HEK293 (cell line): ENCODE data around the gene FBH1.

Experiments used
- CTCF ChIA-PET: fragments of 350-600 bp; formaldehyde crosslinking; extraction: SDS; loops from one replicate; lab custom pipeline; 2021; ENCODE audit warnings: antibody characterized with exemption; lab: Yijun Ruan, JAX
- POLR2A ChIA-PET: fragments of 300-600 bp; formaldehyde crosslinking; extraction: SDS; loops from one replicate; lab custom pipeline; 2020; ENCODE audit warnings: antibody characterized with exemption, inconsistent platforms; lab: Yijun Ruan, JAX
- H3K27ac ChIP-seq: fragments of 200-500 bp; sonication (Bioruptor generic); 2 replicates; pipeline ENCODE4 v1.5.1; 2014; ENCODE audit warnings: low read depth, low read length, control low read depth, inconsistent platforms; ENCODE audit errors: extremely low read depth
- H3K36me3 ChIP-seq, 2 experiments: fragments of 200-500 bp in 1 of 2; sonication (Bioruptor generic) in 1 of 2; 1 replicate in 1 of 2; 2 replicates in 1 of 2; pipeline ENCODE4 v1.5.1; 2014 to 2017; ENCODE audit warnings: inconsistent platforms in 2 of 2, low read length in 2 of 2; ENCODE audit not compliant: control insufficient read depth in 2 of 2, insufficient read depth in 1 of 2
- H3K4me1 ChIP-seq: fragments of 200-500 bp; sonication (Bioruptor generic); 2 replicates; pipeline ENCODE4 v1.5.1; 2014; ENCODE audit warnings: mild to moderate bottlenecking, low read length, inconsistent platforms; ENCODE audit not compliant: control insufficient read depth, insufficient read depth
- H3K4me3 ChIP-seq: 2 replicates; pipeline ENCODE4 v1.5.1; 2011; ENCODE audit warnings: low read depth, mild to moderate bottlenecking, control low read depth, low read length, moderate library complexity
- H3K9me3 ChIP-seq: fragments of 200-500 bp; sonication (Bioruptor generic); 2 replicates; pipeline ENCODE4 v1.5.1; 2014; ENCODE audit warnings: low read depth, low read length, inconsistent platforms; ENCODE audit not compliant: control insufficient read depth, insufficient read depth
- ATF2 ChIP-seq: fragments of 450-650 bp; formaldehyde crosslinking; IDR thresholded peaks from 2 replicates; pipeline ENCODE4 v1.5.1; 2016; ENCODE audit warnings: missing biosample characterization, missing genetic modification characterization, low read depth
- EGR2 ChIP-seq: fragments of 450-650 bp; formaldehyde crosslinking; IDR thresholded peaks from 2 replicates; pipeline ENCODE4 v1.5.1; 2016; ENCODE audit warnings: low read depth, missing biosample characterization, missing genetic modification characterization
- GFI1B ChIP-seq: fragments of 450-650 bp; formaldehyde crosslinking; IDR thresholded peaks from 2 replicates; pipeline ENCODE4 v1.5.1; 2016; ENCODE audit warnings: missing biosample characterization, missing genetic modification characterization
- KLF10 ChIP-seq: fragments of 450-650 bp; IDR thresholded peaks from 2 replicates; pipeline ENCODE4 v1.5.1; 2018; ENCODE audit warnings: missing biosample characterization, mild to moderate bottlenecking, missing genetic modification characterization
- OSR2 ChIP-seq: fragments of 450-650 bp; formaldehyde crosslinking; IDR thresholded peaks from 2 replicates; pipeline ENCODE4 v1.5.1; 2016; ENCODE audit warnings: missing biosample characterization, missing genetic modification characterization
- REPIN1 ChIP-seq: fragments of 450-650 bp; formaldehyde crosslinking; IDR thresholded peaks from 2 replicates; pipeline ENCODE4 v1.5.1; 2017; ENCODE audit warnings: missing biosample characterization, missing genetic modification characterization, low read depth
- SCRT2 ChIP-seq: fragments of 450-650 bp; formaldehyde crosslinking; IDR thresholded peaks from 2 replicates; pipeline ENCODE4 v1.5.1; 2016; ENCODE audit warnings: missing biosample characterization, missing genetic modification characterization
- YY1 ChIP-seq: fragments of 450-650 bp; formaldehyde crosslinking; IDR thresholded peaks from 2 replicates; pipeline ENCODE4 v1.5.1; 2018; ENCODE audit warnings: missing biosample characterization, missing genetic modification characterization
- ZBTB7A ChIP-seq: fragments of 450-650 bp; formaldehyde crosslinking; IDR thresholded peaks from 2 replicates; pipeline ENCODE4 v1.5.1; 2016; ENCODE audit warnings: low read depth, missing biosample characterization, missing genetic modification characterization
- ZFP37 ChIP-seq: fragments of 450-650 bp; formaldehyde crosslinking; IDR thresholded peaks from 2 replicates; pipeline ENCODE4 v1.5.1; 2016; ENCODE audit warnings: missing biosample characterization, missing genetic modification characterization
- ZNF112 ChIP-seq: fragments of 450-650 bp; formaldehyde crosslinking; IDR thresholded peaks from 2 replicates; pipeline ENCODE4 v1.5.0; 2017; ENCODE audit warnings: missing biosample characterization, missing genetic modification characterization
- ZNF121 ChIP-seq: fragments of 450-650 bp; formaldehyde crosslinking; IDR thresholded peaks from 2 replicates; pipeline ENCODE4 v1.5.1; 2016; ENCODE audit warnings: missing biosample characterization, missing genetic modification characterization
- ZNF132 ChIP-seq: fragments of 450-650 bp; formaldehyde crosslinking; IDR thresholded peaks from 2 replicates; pipeline ENCODE4 v1.5.1; 2017; ENCODE audit warnings: missing biosample characterization, missing genetic modification characterization, borderline replicate concordance
- ZNF157 ChIP-seq: fragments of 450-650 bp; formaldehyde crosslinking; IDR thresholded peaks from 2 replicates; pipeline ENCODE4 v1.5.1; 2016; ENCODE audit warnings: missing biosample characterization, missing genetic modification characterization
- ZNF16 ChIP-seq: fragments of 450-650 bp; formaldehyde crosslinking; IDR thresholded peaks from 2 replicates; pipeline ENCODE4 v1.5.1; 2016; ENCODE audit warnings: low read depth, missing biosample characterization, missing genetic modification characterization
- ZNF169 ChIP-seq: fragments of 450-650 bp; formaldehyde crosslinking; IDR thresholded peaks from 2 replicates; pipeline ENCODE4 v1.5.1; 2016; ENCODE audit warnings: missing biosample characterization, missing genetic modification characterization
- ZNF549 ChIP-seq: fragments of 450-650 bp; IDR thresholded peaks from 2 replicates; pipeline ENCODE4 v1.5.1; 2018; ENCODE audit warnings: missing biosample characterization, missing genetic modification characterization, mild to moderate bottlenecking, inconsistent platforms, moderate library complexity
- ZNF596 ChIP-seq: fragments of 450-650 bp; IDR thresholded peaks from 2 replicates; pipeline ENCODE4 v1.5.0; 2018; ENCODE audit warnings: missing biosample characterization, mild to moderate bottlenecking, missing genetic modification characterization, moderate library complexity
- ZNF639 ChIP-seq: fragments of 450-650 bp; formaldehyde crosslinking; IDR thresholded peaks from 2 replicates; pipeline ENCODE4 v1.5.1; 2016; ENCODE audit warnings: missing biosample characterization, missing genetic modification characterization
- ZNF658 ChIP-seq: fragments of 450-650 bp; formaldehyde crosslinking; IDR thresholded peaks from 2 replicates; pipeline ENCODE4; 2016; ENCODE audit warnings: missing biosample characterization, missing genetic modification characterization

FBH1 gene

GRCh38 chr10:5941579-5941978, 51.5 kb downstream of the FBH1 start (continued):
- TF ChIP-seq ZNF639 (tag by site-specific recombination): no peak
- no peak for TF ChIP-seq ZNF16 (tag by site-specific recombination)

GRCh38 chr10:5942001-5942400, 52.0 kb downstream of the FBH1 start:
- Histone ChIP-seq H3K9me3 (no peaks in the 10 kb centered on the region), H3K4me3 (no peak overlapping the region), H3K4me1 (no peaks in the 10 kb centered on the region), H3K36me3 (peaks cover 4 to 18% of the 10 kb centered on the region in 2 experiments; a peak in 2 of 3 replicates), H3K27ac (no peak overlapping the region)
- ChIA-PET CTCF (no interaction called here), POLR2A (no interaction called here)
- TF ChIP-seq ZNF121 (no peak), EGR2 (tag by site-specific recombination) (peak; percentile 24; the same call in 1 of the 2 replicates), ZNF658 (tag by site-specific recombination) (no peak)

- Histone ChIP-seq H3K4me1 (no peaks in the 10 kb centered on the region), H3K36me3 (peaks cover 4 to 14% of the 10 kb centered on the region in 2 experiments; a peak in 2 of 3 replicates), H3K9me3 (no peaks in the 10 kb centered on the region), H3K4me3 (no peak overlapping the region), H3K27ac (no peak overlapping the region)
- CTCF ChIA-PET: no interaction called here
- TF ChIP-seq ZFP37 (tag by site-specific recombination) (no peak), ZNF549 (tag by site-specific recombination) (no peak), OSR2 (tag by site-specific recombination) (no peak), ATF2 (tag by site-specific recombination) (no peak), SCRT2 (tag by site-specific recombination) (no peak), GFI1B (tag by site-specific recombination) (no peak), ZNF157 (tag by site-specific recombination) (no peak), ZNF169 (tag by site-specific recombination) (no peak), ZNF596 (tag by site-specific recombination) (no peak), REPIN1 (tag by site-specific recombination) (no peak), YY1 (tag by site-specific recombination) (no peak), ZNF132 (tag by site-specific recombination) (no peak)
- POLR2A ChIA-PET: no interaction called here
These were observed 52.4 kb downstream of the FBH1 start for GRCh38 chr10:5942474-5942873.

GRCh38 chr10:5943536-5943935, 53.5 kb downstream of the FBH1 start:
- ChIA-PET POLR2A (no interaction called here), CTCF (interaction anchor here (0.6 kb wide), 1 partner anchor 735 kb away, joined by 3 read pairs; no protein-coding TSS in a partner anchor)
- Histone ChIP-seq H3K27ac (no peak overlapping the region), H3K36me3 (peaks cover 0 to 4% of the 10 kb centered on the region in 2 experiments; a peak in 1 of 3 replicates), H3K4me1 (no peaks in the 10 kb centered on the region), H3K9me3 (no peaks in the 10 kb centered on the region), H3K4me3 (no peak overlapping the region)
- no peak for TF ChIP-seq ZBTB7A (tag by site-specific recombination)
- TF ChIP-seq ZNF112: no peak
- TF ChIP-seq KLF10 (tag by site-specific recombination): no peak
